GM21576 (cell line): ENCODE data around the gene RUFY3.
"Not testable (repeated sequence)": the region's sequence is repeated elsewhere in the genome, so short reads cannot be mapped to it uniquely, and the experiment has no call there.

ENCODE experiments used
- ATAC-seq: cut with Tn5 transposase; IDR thresholded peaks from one replicate; pipeline ENCODE4 v1.9.1; 2021; ENCODE audit warnings: mild to moderate bottlenecking, moderate library complexity; ENCODE audit not compliant: unreplicated experiment

The RUFY3 gene

DNA sequence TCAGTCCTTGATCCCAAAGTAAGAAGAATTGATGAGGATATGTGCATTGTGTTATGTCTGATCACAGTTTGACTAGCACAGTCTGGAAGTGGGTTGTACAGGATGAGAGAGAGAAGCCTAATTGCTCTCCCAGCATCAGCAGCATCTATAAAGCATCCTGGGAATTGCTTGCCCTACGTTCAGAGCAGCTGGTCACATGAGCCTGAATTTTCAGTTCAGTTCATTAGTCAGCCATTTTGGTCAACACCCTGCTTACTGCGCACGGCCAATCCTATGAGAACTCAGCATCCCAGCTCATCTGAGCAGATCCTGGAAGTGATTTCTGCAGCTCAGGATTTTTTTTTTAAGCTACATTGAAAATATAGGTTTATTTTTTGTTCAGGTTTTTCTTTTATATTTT is at the start of gene RUFY3:
RUFY3 (plus strand) TSS at position 218 of the 400 bp plus-strand sequence. CDS start 610 bp downstream, outside the sequence.
- no peak for ATAC-seq

GRCh38 chr4:70674191-70674590 is 47.6 kb upstream of the RUFY3 start:
- no peak for ATAC-seq

DNA sequence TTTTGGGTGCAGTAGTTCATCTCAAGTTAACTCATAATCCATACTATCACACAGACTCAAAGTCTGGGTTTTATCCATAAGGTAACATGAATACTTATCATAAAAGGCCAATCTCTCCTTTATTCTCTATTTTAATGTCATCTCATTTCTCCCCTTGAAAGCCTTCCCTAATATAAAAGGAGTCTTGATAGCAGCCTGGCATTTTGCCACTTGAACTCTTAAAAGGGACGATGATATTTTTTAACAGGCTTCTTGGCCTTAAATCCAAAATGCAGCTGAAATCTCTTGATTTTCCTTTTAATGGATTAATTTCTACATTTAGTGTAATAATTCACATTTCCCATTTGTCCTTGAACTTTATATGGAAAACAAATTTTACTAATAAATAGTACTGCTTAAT is 47.0 kb upstream of the RUFY3 start:
- no peak for ATAC-seq

GRCh38 chr4:70676554-70677090 is 45.1 kb upstream of the RUFY3 start:
- no peak for ATAC-seq

GRCh38 chr4:70678383-70678999 is 43.3 kb upstream of the RUFY3 start:
- ATAC-seq, result peak; percentile 75

GRCh38 chr4:70680934-70681333 is 40.8 kb upstream of the RUFY3 start:
- no peak for ATAC-seq

DNA sequence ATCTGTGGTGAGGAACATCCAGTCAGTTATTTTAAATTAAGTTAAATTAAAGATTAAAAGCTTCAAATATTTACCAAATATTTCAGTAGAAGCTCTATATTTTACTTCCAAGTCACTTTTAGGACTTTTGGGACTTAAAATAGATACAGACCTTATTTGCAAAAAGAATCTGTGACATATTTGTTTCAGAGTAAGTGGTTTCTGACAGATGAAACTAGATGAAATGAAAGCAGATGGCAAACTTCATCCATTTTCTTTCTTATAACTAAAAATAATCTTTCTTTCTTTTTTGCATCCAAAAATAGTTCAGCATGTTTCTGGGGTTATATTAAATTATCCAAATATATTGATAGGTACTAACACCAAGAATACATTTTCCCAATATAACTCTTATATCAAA is 40.1 kb upstream of the RUFY3 start:
- ATAC-seq, result peak; percentile 52

DNA sequence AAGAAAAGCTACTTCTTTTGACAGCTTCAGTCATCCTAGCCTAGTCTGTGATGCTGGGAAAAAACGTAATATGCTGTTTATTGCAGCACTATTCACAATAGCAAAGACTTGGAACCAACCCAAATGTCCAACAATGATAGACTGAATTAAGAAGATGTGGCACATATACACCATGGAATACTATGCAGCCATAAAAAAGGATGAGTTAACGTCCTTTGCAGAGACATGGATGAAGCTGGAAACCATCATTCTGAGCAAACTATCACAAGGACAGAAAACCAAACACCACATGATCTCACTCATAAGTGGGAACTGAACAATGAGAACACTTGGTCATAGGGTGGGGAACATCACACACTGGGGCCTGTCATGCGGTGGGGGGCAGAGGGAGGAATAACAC is 39.6 kb upstream of the RUFY3 start:
- not testable (repeated sequence) for ATAC-seq

GRCh38 chr4:70687392-70687791 is 34.4 kb upstream of the RUFY3 start:
- peak; percentile 4 for ATAC-seq

GRCh38 chr4:70687821-70688794 is 33.7 kb upstream of the RUFY3 start, which contains the start of gene UTP3:
UTP3 (plus strand) TSS chr4:70688532; CDS start chr4:70688678, 146 bp downstream.
- peak; percentile 90 for ATAC-seq

DNA sequence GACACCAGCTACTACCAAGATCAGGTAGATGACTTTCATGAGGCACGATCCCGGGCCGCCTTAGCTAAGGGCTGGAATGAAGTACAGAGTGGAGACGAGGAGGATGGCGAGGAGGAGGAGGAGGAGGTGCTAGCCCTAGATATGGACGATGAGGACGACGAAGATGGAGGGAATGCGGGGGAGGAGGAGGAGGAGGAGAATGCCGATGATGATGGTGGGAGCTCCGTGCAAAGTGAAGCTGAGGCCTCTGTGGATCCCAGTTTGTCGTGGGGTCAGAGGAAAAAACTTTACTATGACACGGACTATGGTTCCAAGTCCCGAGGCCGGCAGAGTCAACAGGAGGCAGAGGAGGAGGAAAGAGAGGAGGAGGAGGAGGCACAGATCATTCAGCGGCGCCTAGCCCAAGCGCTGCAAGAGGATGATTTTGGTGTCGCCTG is 33.0 kb upstream of the RUFY3 start:
- ATAC-seq, result peak; percentile 4

GRCh38 chr4:70691661-70692060 is 30.1 kb upstream of the RUFY3 start:
- ATAC-seq, result no peak

GRCh38 chr4:70694633-70695032 is 27.1 kb upstream of the RUFY3 start:
- not testable (repeated sequence) for ATAC-seq

DNA sequence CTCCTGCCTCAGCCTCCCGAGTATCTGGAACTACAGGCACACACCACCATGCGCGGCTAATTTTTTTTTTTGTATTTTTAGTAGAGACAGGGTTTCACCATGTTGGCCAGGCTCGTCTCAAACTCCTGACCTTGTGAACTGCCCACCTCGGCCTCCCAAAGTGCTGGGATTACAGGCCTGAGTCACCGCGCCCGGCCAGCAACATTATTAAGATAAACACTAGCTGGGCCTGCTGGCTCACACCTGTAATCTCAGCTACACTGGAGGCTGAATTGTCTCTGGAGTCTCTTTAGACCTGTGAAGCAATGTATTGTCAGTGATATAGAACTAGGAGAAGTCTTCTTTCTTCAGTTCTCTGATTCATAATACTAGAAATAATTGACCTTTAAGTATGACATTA is 23.3 kb upstream of the RUFY3 start:
- ATAC-seq, result not testable (repeated sequence)

DNA sequence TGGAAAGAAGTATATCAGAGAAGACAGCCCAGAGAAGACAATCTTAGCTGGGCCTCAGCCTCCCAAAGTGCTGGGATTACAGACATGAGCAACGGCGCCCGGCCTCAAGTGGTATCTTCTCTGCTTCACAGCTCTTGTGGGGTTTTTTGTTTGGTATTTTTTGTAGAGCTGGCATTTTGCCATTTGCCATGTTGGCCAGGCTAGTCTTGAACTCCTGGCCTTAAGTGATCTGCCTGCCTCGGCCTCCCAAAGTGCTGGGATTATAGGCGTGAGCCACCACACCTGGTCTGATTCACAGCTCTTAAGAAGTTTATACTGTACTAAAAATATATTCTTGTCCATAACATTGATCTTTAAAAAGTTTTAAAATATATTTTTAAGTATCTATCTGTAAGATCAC is 21.1 kb upstream of the RUFY3 start:
- ATAC-seq, result no peak

- ATAC-seq, result no peak
These were observed 20.5 kb upstream of the RUFY3 start for GRCh38 chr4:70701271-70701670.

DNA sequence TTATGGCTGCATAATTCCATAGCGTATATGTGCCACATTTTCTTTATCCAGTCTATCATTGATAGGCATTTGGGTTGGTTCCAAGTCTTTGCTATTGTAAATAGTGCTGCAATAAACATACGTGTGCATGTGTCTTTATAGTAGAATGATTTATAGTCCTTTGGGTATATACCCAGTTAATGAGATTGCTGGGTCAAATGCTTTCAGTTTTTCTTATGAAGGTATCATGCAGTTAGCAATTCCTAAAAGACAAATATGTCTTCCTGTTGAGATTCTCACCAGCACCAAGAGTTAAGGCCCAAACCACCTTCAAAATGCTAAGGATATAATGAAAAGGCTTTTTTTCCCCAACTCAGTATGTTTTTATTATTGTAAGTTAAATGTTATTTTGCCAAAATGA is 19.2 kb upstream of the RUFY3 start:
- not testable (repeated sequence) for ATAC-seq

DNA sequence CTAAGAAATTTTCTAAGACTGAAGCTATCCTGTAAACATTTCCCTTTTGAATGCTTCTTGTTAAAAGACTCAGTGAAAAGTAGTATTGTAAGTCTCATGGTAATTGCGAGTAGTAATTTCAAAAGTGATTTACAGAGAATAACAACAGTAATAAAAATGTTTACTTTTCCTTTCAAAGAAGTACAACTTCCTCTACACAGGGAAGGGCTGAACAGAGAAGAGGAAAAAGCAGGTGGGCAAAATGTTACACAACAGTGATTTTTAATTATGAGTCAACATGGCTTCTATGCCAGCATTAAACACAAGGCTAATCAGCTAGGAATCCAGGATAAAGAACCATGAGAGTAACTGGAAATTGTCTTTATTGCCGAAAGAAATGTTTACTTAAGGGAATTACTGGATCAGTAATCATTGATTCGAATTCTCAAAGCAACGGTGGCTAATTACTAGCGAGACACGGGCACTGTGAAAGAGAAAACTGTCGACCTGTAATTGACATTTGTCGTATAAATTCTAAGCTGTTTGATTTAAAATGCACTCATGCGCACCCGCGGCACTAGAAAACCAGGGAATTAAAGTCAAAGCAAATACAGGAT is 18.0 kb upstream of the RUFY3 start:
- no peak for ATAC-seq

DNA sequence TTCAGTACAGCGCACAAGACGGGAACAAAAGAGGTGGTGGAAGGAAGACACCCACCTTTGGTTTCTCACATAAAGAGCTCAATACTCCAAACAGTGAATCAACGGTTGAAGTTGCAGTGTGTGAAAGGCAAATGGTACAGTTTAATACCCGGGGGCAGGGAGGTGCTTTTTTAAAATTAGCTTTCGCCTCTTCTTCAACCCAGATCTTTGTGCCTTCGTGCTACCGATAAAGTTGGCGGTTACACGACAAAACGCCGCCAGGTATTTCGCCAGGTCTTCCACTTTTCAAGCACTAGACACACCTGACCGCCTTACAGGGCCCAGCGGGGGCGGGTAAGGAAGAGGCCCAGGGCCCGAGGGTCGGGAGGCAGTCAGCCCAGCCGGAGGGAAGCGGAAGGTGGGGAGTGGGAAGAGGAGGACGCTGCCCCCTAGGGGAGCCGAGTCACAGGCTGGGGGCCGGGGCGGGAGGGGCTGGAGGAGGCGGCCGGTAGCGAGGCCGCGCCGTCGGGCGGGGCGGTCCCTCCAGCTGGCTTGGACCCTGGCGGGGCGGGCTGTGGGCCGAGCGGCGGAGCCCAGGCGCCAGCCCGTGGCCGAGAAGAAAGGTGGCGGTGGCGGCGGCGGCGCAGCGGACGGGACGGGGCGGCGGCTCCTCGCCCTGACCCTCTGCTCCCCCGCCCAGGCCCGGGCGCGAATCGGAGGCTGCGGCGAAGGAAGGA is 17.4 kb upstream of the RUFY3 start:
- peak; percentile 61 for ATAC-seq

DNA sequence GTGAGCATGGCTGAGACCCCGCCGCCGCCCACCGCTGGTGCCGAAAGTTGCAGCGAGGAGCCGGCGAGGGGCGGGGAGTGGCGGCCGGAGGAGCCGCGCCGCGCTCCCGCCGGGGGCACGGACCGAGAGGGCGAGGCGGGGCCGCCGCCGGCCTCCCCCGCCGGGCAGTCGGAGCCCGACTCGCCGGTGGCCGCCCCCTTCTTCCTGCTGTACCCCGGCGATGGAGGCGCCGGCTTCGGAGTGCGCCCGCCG is 16.9 kb upstream of the RUFY3 start:
- no peak for ATAC-seq
